Activated naive CD4-positive, alpha-beta T cell treated with anti-CD3 and anti-CD28 coated beads for 36 hours (primary cell): ENCODE data around the gene GRM1. TPM values are rescaled to one million over a fixed set of nuclear protein-coding genes. Genes with fewer than 3 reads are reported as not detected.

Experiments used
- total RNA-seq, 2 experiments: library from RNA; stranded (reverse); gene quantifications; one replicate each; pipeline ENCODE4 v1.2.3, GENCODE V29; 2021

GRM1 gene
- total RNA-seq, 2 experiments from 2014 or later = not detected

Other genes with a start within 250 kb of the GRM1 start
- 1 to 10 TPM; 2.0 to 2.1 TPM for gene FBXO30, start 214.3 kb upstream of the GRM1 start, total RNA-seq
- 10 to 100 TPM; 11.0 to 12.9 TPM for gene SHPRH, start 64.7 kb upstream of the GRM1 start, total RNA-seq